HFFc6 (cell line): ENCODE data around the gene FSD1. TPM values are rescaled to one million over a fixed set of nuclear protein-coding genes. Genes with fewer than 3 reads are reported as not detected.

ENCODE experiments used
- DNase-seq: peaks from one replicate; pipeline ENCODE4 v3.0.0-alpha.2; 2018
- H3K27ac Mint-ChIP-seq: 2 replicates; pipeline ENCODE4 v1.8.0; 2020; ENCODE audit warnings: mild to moderate bottlenecking, mixed read lengths
- H3K27me3 Mint-ChIP-seq: 2 replicates; pipeline ENCODE4 v1.8.0; 2021; ENCODE audit warnings: mild to moderate bottlenecking, moderate library complexity, mixed read lengths; ENCODE audit not compliant: insufficient read depth
- H3K36me3 Mint-ChIP-seq: 2 replicates; pipeline ENCODE4 v1.8.0; 2021; ENCODE audit warnings: low read depth, mixed read lengths
- H3K4me1 Mint-ChIP-seq: 2 replicates; pipeline ENCODE4 v1.8.0; 2020; ENCODE audit warnings: low read depth, mixed read lengths
- H3K4me3 Mint-ChIP-seq: 2 replicates; pipeline ENCODE4 v1.8.0; 2020; ENCODE audit warnings: mild to moderate bottlenecking, moderate library complexity, mixed read lengths
- H3K9me3 Mint-ChIP-seq: 2 replicates; pipeline ENCODE4 v1.8.0; 2020; ENCODE audit warnings: mild to moderate bottlenecking, mixed read lengths
- total RNA-seq, 6 experiments: library from RNA; stranded (reverse); fragmentation: NEBNext Ultra II Directional; extraction: Animal tissue kit (Norgen Biotek cat#: 25700); gene quantifications; 2 replicates in 1 of 6; 3 replicates in 5 of 6; pipeline ENCODE4 v1.2.3, GENCODE V29; 2021
- TF ChIP-seq, protein P1 (sequence below): fragments of 200-600 bp; sonication (generic); IDR thresholded peaks from 2 replicates; pipeline ENCODE4 v1.5.0; 2021; ENCODE audit warnings: antibody characterized with exemption, mild to moderate bottlenecking

Gene FSD1
- total RNA-seq, 6 experiments from 2014 or later: 9.2 to 15.2 (median 12.2) TPM

GRCh38 chr19:4288091-4288777 lies 16.2 kb upstream of the FSD1 start:
- Mint-ChIP-seq H3K27me3 (peaks cover 12% of the 10 kb centered on the region), H3K4me3 (no peak overlapping the region), H3K9me3 (no peaks in the 10 kb centered on the region), H3K27ac (no peak overlapping the region), H3K4me1 (no peaks in the 10 kb centered on the region), H3K36me3 (no peaks in the 10 kb centered on the region)
- DNase-seq: no peak
- TF ChIP-seq, protein P1, sequence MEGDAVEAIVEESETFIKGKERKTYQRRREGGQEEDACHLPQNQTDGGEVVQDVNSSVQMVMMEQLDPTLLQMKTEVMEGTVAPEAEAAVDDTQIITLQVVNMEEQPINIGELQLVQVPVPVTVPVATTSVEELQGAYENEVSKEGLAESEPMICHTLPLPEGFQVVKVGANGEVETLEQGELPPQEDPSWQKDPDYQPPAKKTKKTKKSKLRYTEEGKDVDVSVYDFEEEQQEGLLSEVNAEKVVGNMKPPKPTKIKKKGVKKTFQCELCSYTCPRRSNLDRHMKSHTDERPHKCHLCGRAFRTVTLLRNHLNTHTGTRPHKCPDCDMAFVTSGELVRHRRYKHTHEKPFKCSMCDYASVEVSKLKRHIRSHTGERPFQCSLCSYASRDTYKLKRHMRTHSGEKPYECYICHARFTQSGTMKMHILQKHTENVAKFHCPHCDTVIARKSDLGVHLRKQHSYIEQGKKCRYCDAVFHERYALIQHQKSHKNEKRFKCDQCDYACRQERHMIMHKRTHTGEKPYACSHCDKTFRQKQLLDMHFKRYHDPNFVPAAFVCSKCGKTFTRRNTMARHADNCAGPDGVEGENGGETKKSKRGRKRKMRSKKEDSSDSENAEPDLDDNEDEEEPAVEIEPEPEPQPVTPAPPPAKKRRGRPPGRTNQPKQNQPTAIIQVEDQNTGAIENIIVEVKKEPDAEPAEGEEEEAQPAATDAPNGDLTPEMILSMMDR: no peak

GRCh38 chr19:4291184-4291732 lies 13.1 kb upstream of the FSD1 start:
- peaks cover 18% of the 10 kb centered on the region for H3K27me3 Mint-ChIP-seq
- no peaks in the 10 kb centered on the region for H3K4me1 Mint-ChIP-seq
- no peaks in the 10 kb centered on the region for H3K36me3 Mint-ChIP-seq
- TF ChIP-seq, protein P1: no peak
- no peaks in the 10 kb centered on the region for H3K9me3 Mint-ChIP-seq
- H3K4me3 Mint-ChIP-seq: no peak overlapping the region
- no peak for DNase-seq
- no peak overlapping the region for H3K27ac Mint-ChIP-seq

DNA sequence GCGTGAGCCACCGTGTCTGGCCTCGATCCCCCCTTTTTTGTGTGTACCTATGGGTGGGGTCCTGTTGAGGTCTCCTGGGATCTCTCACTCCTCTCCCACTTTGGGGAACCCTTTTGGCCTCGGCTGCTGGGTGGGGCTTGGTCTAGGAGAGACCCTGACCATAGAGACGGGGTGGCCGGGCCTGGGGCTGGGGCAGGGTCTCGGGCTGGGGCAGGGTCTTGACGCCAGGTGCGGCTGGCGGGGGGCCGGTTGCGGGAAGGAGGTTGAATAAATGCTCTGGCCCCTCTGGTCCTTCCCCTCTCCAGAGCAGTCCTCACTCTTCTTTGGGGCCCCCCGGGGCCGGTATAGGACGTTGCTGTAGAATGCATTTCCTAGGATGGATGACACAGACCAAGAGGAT lies 11.9 kb upstream of the FSD1 start:
- Mint-ChIP-seq H3K36me3 (no peaks in the 10 kb centered on the region), H3K4me1 (no peaks in the 10 kb centered on the region), H3K27me3 (peaks cover 18% of the 10 kb centered on the region), H3K4me3 (no peak overlapping the region), H3K9me3 (no peaks in the 10 kb centered on the region), H3K27ac (no peak overlapping the region)
- TF ChIP-seq, protein P1: no peak
- DNase-seq: no peak

DNA sequence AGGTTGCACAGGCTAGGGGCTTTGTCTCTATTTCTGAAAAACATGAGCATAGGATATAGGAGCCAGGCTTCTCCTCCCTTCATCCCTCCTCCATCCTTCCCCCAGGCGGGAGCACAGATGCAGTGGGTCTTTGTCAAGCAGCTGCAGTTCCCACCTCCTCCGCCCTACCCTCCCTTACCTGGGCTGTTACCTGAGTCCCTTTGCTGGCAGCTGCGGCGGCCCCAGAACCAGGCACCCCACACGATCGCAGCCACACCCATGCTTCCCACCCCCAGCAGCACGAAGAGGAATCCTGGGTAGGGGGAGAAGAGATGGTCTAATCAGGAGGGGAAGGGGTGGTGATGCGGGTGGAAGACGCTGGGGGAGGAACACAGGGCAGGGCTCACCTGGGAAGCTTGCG lies 10.0 kb upstream of the FSD1 start:
- Mint-ChIP-seq H3K4me3 (no peak overlapping the region), H3K36me3 (no peaks in the 10 kb centered on the region), H3K27ac (no peak overlapping the region), H3K27me3 (peaks cover 13% of the 10 kb centered on the region), H3K4me1 (no peaks in the 10 kb centered on the region), H3K9me3 (no peaks in the 10 kb centered on the region)
- DNase-seq: no peak
- TF ChIP-seq, protein P1: no peak

DNA sequence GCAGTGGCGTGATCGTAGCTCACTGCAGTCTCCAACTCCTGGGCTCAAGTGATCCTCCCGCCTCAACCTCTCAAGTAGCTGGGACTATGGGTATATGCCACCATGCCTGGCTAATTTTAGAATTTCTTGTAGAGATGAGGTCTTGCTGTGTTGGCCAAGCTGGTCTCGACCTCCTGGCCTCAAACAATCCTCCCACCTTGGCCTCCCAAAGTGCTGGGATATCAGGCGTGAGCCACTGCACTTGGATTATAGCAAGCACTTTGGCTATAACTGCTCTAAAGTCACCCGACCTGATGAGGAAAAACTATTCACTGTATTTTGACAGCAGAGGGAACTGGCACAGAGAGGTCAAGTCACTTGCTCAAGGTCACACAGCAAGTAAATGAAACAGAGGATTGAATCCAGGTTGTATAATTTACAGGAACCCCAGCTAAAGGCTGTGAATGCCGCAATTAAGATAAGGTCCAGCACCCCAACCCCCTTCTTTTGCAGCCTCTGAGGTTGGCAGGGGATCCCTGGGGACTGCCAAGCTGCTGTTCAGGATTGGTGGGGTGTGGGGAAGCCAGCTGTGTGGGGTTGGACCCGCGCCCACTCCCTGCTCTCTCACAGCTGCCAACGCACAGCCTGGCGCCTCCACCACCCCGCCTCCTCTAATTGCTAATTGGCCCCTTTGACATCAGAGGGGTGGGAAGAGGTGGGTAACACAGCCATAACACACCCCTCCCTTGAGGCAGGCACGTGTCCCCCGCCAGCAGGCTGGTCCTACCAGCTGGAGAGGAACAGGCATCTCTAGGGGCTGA lies 8.2 kb upstream of the FSD1 start:
- Mint-ChIP-seq H3K36me3 (no peaks in the 10 kb centered on the region), H3K4me1 (no peaks in the 10 kb centered on the region), H3K27ac (no peak overlapping the region), H3K9me3 (no peaks in the 10 kb centered on the region), H3K4me3 (no peak overlapping the region), H3K27me3 (peaks cover 13% of the 10 kb centered on the region)
- TF ChIP-seq, protein P1: no peak
- no peak for DNase-seq
